GM19023 (cell line): ENCODE data around the gene TCHP.

Experiments
- ATAC-seq: cut with Tn5 transposase; IDR thresholded peaks from one replicate; pipeline ENCODE4 v1.9.1; 2021; ENCODE audit warnings: mild to moderate bottlenecking, moderate library complexity; ENCODE audit not compliant: unreplicated experiment

The TCHP gene

GRCh38 chr12:109959411-109960093, 59.5 kb downstream of the TCHP start:
- ATAC-seq, result no peak

- no peak for ATAC-seq
These were observed 61.1 kb downstream of the TCHP start for GRCh38 chr12:109961201-109961600.

- no peak for ATAC-seq
These were observed 61.5 kb downstream of the TCHP start for GRCh38 chr12:109961612-109962011.

- ATAC-seq, result no peak
These were observed 62.3 kb downstream of the TCHP start for GRCh38 chr12:109962398-109962797.

- no peak for ATAC-seq
These were observed 63.3 kb downstream of the TCHP start for GRCh38 chr12:109963330-109963729.

- no peak for ATAC-seq
These were observed 63.8 kb downstream of the TCHP start for GRCh38 chr12:109963743-109964429.

GRCh38 chr12:109966546-109966945, 66.5 kb downstream of the TCHP start:
- no peak for ATAC-seq

GRCh38 chr12:109967383-109968031, 67.4 kb downstream of the TCHP start:
- no peak for ATAC-seq
